Measurements from ENCODE around the gene CDIP1.

CDIP1 gene

DNA sequence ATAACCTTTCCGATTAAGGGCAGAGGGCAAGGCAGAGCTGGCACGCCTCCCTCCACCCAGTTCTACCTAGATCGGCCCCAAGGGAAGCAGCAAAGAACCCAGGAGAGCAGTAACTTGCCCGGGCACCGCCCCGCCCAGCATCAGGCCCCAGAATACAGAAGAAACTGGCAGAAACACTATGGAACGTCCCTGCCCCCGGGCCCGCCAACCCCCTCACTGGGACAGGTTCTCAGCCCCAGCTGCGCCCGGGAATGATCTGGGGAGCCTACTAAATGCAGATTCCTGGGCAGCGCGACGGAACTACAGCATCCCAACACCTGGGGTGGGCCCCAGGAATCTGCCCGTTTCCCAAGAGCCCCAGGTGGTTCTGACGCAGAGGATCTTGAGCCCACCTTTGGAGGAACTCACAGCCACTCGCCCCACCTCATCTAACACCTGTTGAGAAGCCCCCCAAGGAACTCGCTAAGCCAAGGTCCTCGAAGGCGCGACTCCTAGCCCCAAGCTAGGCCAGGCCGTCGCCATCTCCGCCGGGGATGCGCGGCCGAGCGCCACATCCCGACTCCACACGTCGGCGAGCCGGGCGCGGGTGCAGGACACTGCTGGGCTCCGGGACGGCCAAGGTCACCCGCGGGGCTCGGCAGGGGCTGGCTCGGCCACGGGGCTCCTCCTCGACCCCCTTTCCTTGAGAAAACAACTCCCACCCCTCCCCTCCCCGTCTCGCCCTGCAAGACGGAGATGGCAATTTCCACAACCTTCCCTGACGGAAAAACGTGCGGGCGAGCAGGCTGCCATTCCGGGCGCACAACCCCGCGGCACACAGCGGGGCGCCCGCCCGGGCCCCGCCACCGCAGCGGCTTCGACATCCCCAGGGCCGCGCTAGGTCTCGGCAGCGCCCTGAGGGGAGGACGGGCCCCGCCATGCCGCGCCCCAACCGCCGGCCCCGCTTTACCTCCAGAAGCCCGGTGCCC, 913 bp downstream of the CDIP1 start:
- no peak for DNase-seq

DNA sequence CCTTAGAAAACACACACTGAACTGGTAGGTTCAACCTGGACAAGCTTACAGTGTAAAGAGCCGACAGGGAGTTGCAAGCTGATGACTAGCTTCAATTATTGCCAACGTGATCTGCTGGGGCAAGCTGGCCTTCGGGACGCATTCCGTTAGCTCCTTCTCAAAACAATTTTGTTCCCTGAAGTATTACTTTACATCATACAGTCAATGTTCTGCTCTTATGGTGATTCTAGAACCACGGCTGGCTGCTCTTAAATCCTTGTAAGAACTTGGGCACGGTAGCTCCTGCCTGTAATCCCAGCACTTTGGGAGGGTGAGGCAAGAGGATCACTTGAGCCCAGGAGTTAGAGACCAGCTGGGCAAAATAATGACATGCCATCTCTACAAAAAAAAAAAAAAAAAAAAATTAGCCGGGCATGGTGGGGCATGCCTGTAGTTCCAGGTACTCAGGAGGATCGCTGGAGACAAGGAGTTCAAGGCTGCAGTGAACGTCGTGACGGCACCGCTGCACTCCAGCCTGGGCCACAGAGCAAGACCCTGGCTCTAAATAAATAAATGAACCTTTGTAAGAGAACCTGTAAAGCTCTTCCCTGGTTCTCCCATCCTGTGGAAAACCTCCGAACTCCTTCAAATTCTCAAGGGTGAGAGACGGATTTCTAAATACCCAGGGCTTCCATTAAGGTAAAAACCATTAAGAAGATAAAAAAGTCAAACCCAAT, 2.0 kb downstream of the CDIP1 start:
- DNase-seq: no peak

DNA sequence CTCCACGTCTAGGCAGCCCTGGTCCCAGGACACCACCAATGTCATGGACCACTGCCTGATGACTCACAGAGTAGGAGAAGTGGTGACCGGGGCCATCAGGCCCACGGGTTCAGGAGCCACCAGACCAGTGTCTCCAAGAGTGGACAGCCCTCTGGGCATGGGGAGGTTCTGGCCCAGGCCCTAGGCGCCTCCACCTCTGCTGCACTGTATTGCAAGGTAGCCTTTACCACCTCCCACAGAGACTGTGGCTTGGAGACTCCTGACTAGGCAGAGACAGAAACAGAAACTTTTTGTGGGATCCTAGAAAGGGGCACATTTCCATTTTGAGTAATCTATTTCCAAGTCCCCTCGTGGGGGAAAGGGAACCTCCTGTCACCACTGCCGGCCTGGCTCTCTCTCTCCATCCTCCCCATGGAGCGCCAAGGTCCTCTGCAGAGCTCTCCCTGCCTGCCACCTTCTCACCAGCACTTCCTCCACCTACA, 2.9 kb downstream of the CDIP1 start:
- DNase-seq: no peak

DNA sequence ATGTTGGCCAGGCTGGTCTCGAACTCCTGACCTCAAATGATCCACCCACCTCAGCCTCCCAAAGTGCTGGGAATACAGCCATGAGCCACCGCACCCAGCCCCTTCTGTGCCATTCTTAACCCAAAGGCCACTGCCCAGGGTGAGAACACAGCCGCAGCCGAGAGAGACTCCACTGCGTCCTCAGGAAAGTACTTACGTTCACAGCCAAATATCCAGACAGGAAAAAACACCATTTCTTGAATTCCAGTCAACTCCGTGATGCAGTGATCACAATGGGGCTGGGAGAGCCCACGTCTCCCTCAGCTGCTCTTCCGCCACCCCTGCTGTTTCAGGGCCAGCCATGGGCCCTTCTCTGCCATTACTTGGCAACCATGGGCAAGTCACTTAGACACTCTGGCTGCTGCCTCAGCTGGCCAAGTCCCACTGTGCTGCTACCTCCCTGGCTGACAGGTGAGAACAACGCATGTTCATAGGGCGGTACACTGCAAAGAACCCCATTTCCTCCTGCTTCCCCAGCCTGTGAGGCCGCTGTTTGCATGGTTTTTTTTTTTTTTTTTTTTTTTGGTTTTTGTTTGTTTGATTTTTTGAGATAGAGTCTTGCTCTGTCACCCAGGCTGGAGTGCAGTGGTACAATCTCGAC, 4.3 kb downstream of the CDIP1 start:
- no peak for DNase-seq

- DNase-seq: no peak
These were observed 5.1 kb downstream of the CDIP1 start for GRCh38 chr16:4533490-4533889.

DNA sequence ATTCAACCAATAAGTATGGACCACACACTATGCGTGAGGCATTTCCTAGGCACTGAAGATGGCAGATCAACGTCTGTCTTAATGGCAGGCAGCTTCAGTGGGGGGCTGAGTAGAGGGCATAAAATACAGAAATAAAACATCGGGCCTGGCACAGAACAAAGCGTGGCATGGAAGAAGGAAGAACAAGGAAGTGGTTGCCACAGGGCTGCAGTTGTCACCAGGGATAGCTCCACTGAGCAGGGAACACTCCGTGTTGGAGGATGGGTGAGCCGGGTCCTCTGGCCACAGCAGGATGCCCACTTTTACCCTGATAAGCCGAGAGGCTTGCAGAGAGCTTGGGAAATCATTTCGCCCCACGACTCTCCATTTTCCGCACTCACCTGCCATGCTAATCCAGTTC, 6.3 kb downstream of the CDIP1 start:
- DNase-seq: no peak

- DNase-seq: no peak
These were observed 6.8 kb downstream of the CDIP1 start for GRCh38 chr16:4531811-4532210.

DNA sequence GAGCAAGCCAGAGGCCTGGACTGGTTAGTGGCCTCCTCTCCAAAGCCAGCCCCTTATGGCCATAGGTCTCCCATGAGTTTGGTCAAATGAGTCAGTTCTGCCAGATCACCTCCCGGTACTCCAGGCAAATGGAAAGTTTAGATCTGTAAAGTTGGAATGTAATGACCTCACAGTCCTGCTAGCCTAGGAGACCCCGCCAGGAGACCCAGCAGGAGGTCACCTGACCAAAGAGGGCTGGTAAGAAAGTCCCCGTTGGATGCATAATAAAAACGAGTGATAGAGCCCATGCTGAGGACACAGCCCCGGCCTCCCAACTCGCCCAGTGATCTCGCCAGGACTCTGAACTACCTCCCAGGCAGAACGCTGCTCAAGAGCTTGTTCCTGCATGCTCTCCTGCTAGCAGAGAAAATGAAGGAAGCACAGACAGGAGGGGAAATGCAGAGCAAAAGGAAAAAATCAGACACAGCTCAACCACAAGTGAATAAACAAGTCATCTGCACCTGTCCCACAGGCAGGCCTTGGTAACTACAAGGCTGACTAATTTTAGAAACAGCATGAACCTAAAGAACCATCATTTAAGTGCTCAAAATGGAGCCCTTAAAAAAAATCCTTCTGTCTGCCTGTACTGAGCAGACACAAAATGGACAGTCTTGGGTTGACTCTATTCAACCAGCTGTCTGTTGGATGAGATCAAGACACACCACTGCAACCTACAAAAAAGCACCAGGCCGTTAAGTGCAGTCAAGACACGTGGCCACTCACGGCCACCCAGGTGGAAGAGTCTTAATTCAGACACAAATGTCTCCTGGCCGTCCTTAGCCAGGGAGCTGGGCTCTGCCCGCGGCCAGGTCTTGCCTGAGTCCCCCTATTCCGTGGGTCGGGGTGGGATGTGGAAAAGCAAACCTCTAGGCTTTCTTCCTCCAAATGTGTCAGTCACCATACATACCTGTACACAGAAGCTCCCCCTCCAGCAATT, 9.2 kb downstream of the CDIP1 start:
- DNase-seq: no peak

GRCh38 chr16:4525634-4526277, 12.8 kb downstream of the CDIP1 start:
- DNase-seq: no peak

- DNase-seq: no peak
These were observed 13.5 kb downstream of the CDIP1 start for GRCh38 chr16:4525069-4525468.

GRCh38 chr16:4524571-4524970, 14.0 kb downstream of the CDIP1 start:
- DNase-seq: no peak

DNA sequence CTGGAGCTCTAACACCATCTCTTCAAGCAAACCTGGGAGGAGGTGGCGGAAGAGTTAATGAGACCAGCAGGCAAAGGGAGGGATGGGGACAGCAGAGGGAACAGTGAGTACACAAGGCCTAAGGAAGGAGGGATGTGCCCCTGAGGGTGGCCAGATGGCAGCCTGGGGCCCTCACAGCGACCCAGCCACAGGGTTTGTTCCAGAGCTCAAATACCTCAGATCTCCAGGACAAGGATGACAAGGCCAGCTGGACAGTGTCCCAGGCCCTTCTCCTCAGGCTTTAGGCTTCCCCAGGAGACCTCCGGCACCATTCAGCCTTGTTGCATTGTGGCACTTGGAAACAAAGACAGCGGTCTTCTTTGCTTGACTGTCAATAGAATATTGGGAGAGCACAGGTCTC, 14.9 kb downstream of the CDIP1 start:
- DNase-seq: no peak

DNA sequence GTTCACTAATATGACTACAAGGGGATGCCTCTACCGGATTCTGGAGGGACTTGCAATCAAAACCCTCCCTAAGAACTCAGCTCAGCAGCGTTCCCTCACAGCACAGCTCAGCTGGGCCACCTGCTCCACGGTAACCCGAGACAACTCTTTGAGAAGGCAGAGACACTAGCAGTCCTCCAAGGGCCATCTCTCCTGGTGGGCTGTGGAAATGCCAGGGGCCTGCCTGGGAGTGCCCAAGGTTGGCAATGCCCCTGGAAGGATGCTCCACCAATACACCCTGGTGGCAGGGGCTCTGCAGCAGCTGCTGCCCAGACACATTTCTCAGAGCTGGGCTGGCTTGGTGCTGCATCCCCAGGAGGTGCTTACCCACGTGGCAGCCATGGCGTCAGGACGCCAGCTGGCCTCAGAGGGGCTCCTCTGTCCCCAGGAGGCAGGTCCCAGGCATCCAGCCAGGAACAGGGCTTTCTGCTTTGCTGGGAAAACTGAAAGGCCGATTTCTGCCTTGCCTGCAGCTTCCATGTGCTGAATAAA, 16.5 kb downstream of the CDIP1 start:
- no peak for DNase-seq

- no peak for DNase-seq
These were observed 17.7 kb downstream of the CDIP1 start for GRCh38 chr16:4520913-4521312.

GRCh38 chr16:4519274-4520058, 19.1 kb downstream of the CDIP1 start:
- DNase-seq: no peak

- DNase-seq: no peak
These were observed 20.5 kb downstream of the CDIP1 start for GRCh38 chr16:4517812-4518680.

- DNase-seq: no peak
These were observed 22.9 kb downstream of the CDIP1 start for GRCh38 chr16:4515611-4516233.

- DNase-seq: no peak
These were observed 24.0 kb downstream of the CDIP1 start for GRCh38 chr16:4514606-4515005.

DNA sequence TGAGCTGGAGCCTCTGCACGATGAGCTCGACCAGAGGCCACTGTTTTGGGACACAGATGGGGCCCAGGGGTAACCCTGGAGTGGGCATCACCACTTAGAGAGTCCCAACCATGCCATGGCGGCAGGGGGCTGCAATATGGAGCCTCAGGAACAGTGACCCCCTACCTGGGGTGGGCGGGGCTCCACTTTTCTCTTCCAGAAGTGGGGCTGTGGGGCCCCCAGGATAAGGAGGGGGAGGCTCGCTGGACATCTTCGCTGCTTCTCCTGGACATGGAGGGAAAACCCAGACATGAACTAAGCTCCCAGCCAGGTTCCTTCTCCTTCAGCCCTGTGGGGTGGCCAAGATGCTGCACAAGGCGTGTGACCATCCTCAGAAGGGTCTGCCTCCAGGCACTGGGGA, 24.7 kb downstream of the CDIP1 start:
- no peak for DNase-seq
